NCI-H1930 (cell line): ENCODE measurements around the gene MORN3.
A peak's percentile ranks its signal among the peaks of the same experiment; 100 is the strongest.
"Not testable (repeated sequence)": the region's sequence is repeated elsewhere in the genome, so short reads cannot be mapped to it uniquely, and the experiment has no call there.

Source experiments
- DNase-seq, 2 experiments: peaks; one replicate each; lab custom pipeline; 2025; lab: John Stamatoyannopoulos, UW

The MORN3 gene, protein sequence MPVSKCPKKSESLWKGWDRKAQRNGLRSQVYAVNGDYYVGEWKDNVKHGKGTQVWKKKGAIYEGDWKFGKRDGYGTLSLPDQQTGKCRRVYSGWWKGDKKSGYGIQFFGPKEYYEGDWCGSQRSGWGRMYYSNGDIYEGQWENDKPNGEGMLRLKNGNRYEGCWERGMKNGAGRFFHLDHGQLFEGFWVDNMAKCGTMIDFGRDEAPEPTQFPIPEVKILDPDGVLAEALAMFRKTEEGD

DNA sequence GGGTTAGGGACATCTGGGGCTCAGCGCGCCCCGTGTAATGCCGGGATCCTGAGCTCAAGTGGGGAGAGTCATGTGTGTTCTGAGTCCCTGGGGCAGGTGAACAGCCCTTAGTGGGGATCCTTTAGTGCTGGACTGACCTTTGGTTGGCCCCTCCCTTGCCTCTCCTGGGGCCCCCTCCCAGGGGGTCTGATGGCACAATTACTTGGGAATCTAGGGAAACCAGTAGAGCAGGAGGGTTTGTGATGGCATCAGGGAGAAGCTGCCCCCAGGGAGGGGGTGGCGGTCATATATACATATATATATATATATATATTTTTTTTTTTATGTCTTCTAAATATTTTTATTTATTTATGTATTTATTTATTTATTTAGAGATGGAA, at the start of gene MORN3:
TSS of gene MORN3 (minus strand) at position 134 of the 380 bp plus-strand sequence. CDS start 171 bp downstream, outside the sequence.
- DNase-seq: no peak

DNA sequence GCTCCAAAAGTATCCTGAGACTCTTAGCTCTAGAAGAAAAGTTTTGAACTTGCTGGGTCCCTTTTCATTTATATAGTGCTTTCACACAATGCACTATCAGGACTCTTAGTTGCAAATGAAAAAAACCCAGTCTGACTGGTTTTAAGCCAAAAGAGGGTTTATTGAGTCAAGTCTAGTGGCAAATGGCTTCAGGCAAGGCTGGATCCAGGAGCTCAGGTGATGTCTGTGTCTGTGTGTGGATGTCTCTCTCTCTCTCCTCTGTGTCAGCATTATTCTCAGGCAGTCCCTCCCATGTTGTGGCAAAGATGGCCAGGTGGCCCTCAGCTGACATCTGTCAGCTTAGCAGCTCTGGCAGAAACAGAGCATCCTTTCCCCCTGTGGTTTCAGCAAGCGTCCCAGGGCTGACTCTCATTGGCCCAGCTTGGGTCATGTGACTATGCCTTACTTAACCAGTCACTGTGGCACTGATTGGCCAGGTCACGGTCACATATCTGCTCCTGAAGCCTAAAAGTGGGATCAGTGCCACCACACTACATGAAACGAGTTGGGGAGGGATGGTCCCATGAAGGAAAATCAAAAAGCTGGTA, 49.3 kb upstream of the MORN3 start:
- no peak for DNase-seq

DNA sequence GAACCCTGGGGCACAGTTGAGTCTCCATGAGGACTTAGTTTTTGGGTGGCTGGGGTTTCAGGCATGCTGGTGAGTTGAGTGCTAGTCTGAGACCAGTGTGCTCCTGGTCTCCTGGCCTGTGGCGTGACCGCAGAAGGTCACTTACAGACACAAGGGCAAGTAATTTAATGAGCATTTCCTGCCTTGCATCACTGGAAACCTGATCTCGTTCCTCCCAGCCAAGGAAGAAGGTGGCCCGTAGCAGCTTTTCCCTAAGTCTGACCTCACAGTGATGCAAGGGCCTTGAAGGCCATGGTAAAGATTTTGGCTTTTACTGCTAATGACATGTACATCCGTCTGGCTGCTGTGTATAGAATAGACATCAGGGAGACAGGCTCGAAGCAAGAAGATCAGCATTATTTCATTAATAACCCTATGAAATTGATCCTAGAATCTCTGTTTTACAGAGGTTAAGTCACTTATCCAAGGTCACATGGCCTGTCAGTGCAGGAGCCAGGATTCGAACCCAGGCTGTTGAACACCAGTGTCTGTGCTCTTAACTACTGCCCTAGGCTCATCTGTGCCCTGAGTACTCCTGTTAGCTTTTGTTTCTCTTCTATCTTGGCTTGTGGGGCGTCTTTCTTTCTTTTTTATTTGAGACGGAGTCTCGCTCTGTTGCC, 47.7 kb upstream of the MORN3 start:
- DNase-seq: no peak

DNA sequence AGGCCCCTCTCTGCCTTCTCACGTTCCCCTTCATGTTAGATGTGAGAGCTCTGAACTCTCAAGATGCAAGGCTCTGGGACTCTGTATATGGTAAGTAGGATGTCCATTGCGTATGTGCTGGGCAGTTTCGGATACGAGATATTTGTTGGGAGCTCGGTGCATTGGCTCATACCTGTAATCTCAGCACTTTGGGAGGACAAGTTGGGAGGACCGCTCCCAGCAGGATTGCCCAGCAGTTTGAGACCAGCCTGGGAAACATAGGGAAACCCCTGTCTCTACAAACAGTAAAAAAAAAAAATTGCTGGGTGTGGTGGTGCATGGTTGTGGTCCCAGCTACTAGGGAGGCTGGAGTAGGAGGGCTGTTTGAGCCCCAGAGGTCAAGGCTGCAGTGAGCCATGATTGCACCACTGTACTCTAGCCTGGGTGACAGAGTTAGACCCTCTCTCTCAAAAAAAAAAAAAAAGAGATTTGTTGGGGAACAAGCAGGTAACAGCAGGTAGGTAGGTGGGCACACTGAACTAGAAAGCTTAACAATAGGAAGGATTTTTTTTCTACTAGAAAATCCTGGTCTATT, 46.5 kb upstream of the MORN3 start:
- DNase-seq: no peak

DNA sequence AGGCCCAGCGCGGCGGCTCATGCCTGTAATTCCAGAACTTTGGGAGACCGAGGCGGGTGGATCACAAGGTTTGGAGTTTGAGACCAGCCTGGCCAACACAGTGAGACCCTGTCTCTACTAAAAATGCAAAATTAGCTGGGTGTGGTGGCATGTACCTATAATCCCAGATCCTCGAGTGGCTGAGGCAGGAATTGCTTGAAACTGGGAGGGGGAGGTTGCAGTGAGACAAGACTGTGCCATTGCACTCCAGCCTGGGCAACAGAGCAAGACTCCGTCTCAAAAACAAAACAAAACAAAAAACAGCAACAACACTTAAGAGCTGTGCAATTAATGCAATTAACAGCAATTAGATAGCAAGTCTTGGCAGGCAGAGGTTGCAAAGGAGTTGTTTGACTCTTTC, 45.6 kb upstream of the MORN3 start:
- DNase-seq: not testable (repeated sequence)

DNA sequence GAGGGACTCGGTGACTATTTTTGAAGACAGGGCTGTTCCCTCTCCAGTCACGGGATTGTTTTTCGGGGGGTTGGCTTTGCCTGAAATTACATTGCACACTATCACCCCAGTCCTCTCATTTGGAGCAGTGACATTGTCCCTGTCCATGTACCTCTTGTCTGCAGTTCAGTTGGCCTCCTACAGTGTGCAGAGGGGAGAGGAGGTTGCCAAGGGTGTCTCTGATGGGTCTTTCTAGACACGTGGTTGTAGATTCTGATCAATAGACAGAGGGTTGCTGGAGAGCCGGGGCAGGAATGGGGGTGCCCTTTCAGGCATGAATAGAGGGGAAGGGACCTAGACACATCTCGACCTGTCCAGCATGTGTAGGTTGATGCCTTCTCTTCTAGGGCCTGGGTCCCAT, 44.3 kb upstream of the MORN3 start:
- no peak for DNase-seq

DNA sequence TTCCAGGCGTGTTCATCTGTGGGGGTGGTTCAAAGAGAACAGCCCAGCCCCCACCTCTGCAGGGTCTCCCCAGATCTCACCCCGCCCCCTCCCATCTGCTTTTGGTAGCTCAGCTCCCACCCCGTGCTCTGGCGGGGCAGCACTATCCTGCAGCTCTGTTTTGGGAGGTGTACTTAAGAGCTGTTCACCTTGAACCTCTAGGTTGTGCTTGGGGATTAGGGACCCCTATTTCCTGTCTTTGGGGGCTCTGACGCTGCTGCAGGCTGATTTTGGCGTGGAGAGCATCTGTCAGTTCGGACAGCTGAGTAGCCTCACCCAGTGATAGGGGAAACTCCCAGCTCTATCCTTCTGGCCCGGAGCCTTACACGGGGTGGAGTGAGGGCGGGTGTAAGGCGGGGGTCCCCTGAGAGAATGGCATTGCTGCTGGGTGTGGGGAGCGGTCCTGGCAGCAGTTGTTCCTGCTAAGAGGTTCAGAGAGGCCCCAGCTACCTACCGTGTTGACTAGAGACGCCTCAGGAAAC, 43.9 kb upstream of the MORN3 start:
- no peak for DNase-seq

DNA sequence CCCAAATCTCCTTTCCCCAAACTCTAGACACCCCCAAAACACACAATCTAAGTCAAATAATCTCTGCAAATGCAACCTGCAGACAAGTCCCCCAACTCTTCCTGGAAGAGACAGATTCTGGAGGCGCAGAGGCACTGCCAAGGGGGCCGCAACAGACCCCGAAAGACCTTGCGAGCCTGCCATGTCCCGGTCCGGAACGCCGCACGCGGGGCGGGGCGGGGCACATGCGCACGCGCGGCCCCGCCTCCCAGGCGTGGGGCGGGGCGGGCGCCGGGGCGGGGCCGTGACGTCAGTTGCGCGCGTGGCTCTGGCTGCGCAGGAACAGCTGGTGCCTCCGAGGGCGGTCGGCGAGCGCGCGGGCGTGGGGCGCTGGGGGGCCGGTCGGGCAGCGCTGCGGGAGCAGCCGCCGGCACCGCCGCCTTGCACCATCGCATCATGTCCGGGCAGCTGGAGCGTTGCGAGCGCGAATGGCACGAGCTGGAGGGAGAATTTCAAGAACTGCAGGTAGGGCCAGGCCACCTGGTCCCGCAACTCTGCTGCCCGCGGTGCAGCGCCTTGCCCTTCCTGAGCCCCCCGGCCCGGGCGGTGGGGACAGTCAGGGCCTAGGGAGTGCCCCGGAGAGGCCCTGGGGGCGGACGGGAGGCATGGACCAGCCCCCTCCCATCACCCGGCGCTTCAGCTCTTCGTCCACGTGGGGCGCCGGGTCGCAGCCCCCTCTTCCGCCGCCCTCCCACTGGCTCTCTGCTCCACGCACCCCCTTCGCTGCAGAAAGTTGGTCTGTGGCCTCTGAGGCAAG, 43.2 kb upstream of the MORN3 start, which contains the start of gene TMEM120B:
TSS of gene TMEM120B (plus strand) at position 292 of the 796 bp plus-strand sequence. CDS start at position 436, 144 bp downstream.
- peak; percentile 46 to 81 for DNase-seq

DNA sequence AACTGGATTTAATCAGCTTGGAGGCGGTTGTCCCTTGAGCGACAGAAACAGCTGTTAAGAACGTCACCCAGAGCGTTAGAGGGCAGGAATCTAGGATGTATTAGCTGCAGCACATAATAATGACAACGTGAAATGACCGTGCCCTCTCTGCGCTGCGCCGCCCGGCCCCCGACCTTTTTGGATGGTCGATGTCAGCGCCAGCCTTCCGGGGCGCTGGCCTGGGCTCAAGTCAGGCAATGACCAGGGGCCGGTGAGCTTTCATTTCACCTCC, 42.7 kb upstream of the MORN3 start:
- DNase-seq: no peak

DNA sequence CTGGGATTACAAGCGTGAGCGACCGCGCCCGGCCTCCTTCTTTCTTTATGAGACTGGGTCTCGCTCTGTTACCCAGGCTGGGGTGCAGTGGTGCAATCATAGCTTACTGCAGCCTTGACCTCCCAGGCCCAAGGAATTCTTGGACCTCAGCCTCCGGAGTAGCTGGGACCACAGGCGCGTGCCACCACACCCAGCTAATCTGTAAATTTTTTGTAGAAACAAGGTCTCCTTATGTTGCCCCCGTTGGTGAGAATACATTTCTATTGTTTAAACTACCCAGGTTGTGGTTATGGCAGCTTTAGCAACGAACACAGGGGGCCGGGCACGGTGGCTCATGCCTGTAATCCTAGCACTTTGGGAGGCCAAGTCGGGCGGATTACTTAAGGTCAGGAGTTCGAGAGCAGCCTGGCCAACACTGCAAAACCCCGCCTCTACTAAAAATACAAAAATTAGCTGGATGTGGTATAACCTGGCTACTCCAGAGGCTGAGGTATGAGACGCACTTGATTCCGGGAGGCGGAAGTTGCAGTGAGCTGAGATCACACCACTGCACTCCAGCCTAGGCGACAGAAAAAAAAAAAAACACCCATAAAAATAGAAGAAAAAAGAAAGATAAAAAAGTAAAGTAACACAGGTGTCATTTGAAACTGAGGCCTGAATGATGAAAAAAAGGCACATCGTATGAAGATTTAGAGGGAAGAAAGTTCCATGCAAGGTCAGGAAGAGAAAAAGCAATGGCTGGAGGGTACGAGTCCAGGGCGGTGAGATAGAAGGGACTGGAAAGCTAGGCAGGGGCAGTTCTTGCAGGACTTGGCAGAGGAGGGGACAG, 42.1 kb upstream of the MORN3 start:
- DNase-seq: no peak

DNA sequence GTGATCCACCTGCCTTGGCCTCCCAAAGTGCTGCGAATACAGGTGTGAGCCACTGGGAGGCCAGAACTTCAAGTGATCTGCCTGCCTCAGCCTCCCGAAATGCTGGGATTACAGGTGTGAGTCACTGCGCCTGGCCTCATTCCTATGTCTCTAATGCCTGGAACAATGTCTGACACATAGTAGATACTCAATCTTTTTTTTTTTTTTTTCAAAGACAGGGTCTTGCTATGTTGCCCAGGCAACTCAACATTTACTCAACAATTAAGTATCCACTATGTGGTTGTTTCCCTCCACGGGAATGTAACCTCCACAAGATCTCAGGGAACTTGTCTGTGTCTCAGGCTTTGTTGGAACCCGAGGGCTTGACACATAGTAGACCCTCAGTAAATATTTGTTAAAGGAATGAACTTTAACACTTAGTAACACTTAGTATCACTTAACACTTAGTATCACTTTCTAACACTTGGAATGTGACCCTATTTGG, 40.1 kb upstream of the MORN3 start:
- DNase-seq: no peak

DNA sequence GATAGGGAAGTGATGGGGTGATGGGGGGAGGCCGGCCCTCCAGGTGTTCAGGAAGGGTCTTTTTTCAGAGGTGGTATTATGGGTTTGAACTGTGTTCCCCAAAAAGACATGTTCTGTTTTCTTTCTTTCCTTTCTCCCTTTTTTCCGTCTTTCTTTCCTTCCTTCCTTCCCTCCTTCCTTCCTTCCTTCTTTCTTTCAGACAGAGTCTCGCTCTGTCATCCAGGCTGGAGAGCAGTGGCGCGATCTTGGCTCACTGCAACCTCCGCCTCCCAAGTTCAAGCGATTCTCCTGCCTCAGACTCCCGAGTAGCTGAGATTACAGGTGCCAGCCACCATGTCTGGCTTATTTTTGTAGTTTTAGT, 39.6 kb upstream of the MORN3 start:
- DNase-seq: not testable (repeated sequence)

DNA sequence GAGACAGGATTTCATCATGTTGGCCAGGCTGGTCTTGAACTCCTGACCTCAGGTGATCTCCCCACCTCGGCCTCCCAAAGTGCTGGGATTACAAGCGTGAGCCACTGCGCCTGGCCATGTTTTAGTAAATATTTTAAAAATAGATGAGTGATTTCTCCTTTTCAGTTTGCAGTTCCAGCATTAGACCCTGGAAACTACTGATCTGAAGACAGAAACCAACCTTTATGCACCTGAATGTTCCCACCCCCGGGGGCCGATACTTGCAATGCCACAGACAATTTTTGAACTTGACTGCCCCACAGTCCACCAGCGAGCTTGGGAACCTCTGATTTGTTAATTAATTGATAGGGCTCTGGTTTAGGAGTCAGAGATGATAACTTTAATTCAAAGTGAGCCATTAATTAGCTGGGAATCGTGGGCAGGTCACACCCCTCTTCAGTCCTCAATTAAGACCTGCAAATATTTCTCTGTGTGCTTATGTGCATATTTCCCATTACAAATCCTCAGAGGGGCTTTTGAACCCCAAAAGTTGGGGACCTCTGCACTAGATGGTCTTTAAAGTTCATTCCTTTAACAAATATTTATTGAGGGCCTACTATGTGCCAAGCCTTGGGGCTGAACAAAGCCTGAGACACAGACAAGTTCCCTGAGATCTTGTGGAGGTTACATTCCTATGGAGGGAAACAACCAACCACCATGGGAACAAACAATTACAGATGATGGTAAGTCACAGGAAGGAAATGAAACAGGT, 39.0 kb upstream of the MORN3 start:
- DNase-seq: no peak

DNA sequence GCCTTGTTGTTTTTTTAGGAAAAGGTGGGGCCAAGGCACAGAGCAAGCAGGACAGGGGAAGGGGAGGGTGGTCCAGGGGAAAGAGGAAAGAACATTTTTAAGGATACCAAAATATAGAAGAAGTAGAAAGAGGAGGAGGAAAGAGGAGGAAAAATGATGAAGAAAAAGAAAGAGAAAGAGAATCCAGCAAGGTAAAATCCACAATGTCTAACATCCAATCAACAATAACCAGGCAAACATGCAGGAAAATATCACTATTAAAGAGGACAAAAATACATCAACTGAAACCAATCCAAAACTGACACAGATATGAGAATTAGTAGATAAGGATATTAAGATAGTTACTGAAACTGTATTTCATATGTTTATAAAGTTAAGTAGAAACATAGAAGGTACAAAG, 36.1 kb upstream of the MORN3 start:
- DNase-seq: no peak

DNA sequence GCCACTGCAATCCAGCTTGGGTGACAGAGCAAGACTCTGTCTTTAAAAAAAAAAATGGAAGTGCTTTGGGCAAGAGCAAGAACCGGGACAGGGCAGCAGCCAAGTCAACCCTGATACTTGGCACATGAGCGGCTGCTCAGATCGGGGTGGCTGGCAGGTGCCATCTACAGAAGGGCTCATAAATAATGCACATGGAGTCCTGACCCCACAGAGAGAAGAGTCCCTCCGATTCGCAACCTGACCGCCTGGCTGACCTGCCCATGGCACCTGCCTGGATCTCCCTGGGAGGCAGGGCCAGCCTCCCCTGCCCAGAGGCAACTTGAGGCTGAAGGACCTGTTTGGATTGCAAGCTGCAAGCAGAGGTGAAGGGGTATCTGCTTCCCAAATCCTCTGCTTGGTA, 33.5 kb upstream of the MORN3 start:
- DNase-seq: no peak

DNA sequence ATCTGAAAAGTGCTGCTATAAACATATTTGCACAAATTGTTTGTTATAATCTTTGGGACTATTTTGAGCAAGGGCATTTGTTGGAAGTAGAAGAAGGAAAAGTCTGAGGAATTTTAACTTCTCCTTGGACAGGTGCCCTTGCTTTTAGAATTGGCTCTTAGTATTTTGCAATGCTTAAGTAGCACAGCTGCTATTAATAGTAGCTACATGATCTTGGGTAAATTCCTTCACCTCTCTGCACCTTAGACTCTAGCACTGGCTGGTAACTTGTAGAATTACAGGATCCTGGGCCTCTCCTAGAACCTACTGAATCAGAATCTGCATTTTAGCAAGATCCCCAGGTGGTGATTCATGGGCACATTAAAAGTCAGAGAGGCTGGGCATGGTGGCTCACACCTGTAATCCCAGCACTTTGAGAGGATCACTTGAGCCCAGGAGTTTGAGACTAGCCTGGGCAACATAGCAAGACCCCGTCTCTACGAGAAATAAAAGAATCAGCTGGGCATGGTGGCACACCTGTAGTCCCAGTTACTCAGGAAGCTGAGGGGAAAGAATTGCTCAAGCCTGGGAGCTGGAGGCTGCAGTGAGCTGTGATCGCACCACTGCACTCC, 32.3 kb upstream of the MORN3 start:
- DNase-seq: no peak

DNA sequence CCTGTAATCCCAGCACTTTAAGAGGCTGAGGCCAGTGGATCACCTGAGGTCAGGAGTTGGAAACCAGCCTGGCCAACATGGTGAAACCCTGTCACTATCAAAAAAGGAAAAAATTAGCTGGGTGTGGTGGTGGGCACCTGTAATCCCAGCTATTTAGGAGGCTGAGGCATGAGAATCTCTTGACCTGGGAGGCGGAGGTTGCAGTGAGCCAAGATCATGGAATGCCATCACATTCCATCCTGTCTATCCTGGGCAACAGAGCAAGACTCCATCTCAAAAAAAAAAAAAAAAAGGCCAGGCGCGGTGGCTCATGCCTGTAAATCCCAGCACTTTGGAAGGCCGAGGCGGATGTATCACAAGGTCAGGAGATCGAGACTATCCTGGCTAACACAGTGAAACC, 28.4 kb upstream of the MORN3 start:
- DNase-seq: not testable (repeated sequence)

DNA sequence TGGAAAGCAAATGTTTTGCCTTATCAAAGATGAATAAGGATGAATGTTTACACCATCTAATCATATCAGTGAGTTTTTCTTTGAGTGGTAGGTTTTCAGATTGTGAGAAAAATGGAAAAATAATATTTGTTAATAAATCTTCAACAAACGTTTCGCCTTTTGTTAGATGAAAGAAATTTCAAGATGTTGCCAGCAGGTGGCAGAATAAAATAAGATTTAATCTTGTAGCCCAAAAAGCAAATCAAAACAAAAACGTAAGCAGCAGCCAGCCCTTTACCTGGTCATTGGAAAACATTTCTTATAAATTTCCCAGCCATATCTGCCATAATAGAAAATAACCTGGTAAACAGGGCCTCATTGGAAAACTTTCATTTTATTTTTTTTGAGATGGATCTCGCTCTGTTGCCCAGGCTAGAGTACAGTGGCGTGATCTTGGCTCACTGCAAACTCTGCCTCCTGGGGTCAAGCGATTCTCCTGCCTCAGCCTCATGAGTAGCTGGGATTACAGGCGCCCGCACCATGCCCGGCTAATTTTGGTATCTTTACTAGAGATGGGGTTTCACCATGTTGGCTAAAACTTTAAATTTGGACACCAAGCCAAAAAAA, 27.7 kb upstream of the MORN3 start:
- DNase-seq: peak in 1 of 2 experiments; percentile 36

DNA sequence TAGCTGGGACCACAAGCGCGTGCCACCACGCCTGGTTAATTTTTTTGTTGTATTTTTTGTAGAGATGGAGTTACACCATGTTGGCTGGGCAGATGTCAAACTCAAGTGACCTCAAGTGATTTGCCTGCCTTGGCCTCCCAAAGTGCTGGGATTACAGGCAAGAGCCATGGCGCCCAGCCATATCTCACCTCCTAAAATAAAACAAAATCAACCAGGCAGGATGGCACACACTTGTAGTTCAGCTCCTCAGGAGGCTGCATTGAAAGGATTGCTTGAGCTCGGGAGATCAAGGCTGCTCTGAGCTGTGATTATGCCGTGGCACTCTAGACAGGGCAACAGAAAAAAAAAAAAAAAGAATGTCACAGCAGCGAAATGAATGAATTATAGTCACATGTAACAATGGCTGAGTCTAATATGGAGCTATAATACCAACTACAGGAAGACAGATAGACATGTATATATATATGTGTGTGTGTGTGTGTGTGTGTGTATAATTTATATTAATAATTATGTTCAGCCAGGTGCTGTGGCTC, 23.8 kb upstream of the MORN3 start:
- DNase-seq: no peak
